PC-9 (cell line): ENCODE data around the gene YWHAG. TPM values are rescaled to one million over a fixed set of nuclear protein-coding genes. Genes with fewer than 3 reads are reported as not detected.
A peak's percentile ranks its signal among the peaks of the same experiment; 100 is the strongest.
"Not testable (repeated sequence)": the region's sequence is repeated elsewhere in the genome, so short reads cannot be mapped to it uniquely, and the experiment has no call there.

Source experiments
- BruUV-seq: library from RNA; stranded (reverse); fragments of 400-500 nt; replicated peaks from 2 replicates; lab custom pipeline; 2021; lab: Mats Ljungman, UMichigan
- CTCF ChIA-PET: fragments of 300-600 bp; sonication (Branson Sonifier 250); formaldehyde crosslinking; loops from one replicate; lab custom pipeline; 2022; ENCODE audit warnings: antibody characterized with exemption; lab: Charles Lee
- POLR2A ChIA-PET: fragments of 300-600 bp; sonication (Branson Sonifier 250); formaldehyde crosslinking; loops from one replicate; lab custom pipeline; 2022; ENCODE audit warnings: antibody characterized with exemption; ENCODE audit not compliant: unreplicated experiment; lab: Charles Lee
- DNase-seq, 2 experiments: peaks; one replicate each; pipeline versions ENCODE4 v3.0.0 to v3.0.0-alpha.2; 2015 to 2022; ENCODE audit warnings: mixed read lengths in 1 of 2
- H2AFZ ChIP-seq: fragments of 200-600 bp; sonication (generic); 2 replicates; pipeline ENCODE4 v1.8.1; 2017; ENCODE audit warnings: antibody characterized with exemption
- H3F3A ChIP-seq: fragments of 200-600 bp; sonication (generic); 2 replicates; pipeline ENCODE4 v1.8.1; 2017; ENCODE audit warnings: antibody characterized with exemption, mild to moderate bottlenecking, low read depth; ENCODE audit not compliant: insufficient read depth
- H3K27ac ChIP-seq: fragments of 200-600 bp; sonication (generic); 2 replicates; pipeline ENCODE4 v1.6.1; 2016; ENCODE audit warnings: mixed run types
- H3K27me3 ChIP-seq: fragments of 200-600 bp; sonication (generic); 2 replicates; pipeline ENCODE4 v1.6.1; 2016; ENCODE audit warnings: low read depth, mixed run types; ENCODE audit not compliant: insufficient read depth
- H3K36me3 ChIP-seq: fragments of 200-600 bp; sonication (generic); 2 replicates; pipeline ENCODE4 v1.6.1; 2016; ENCODE audit warnings: low read depth, mixed run types
- H3K4me1 ChIP-seq: fragments of 200-600 bp; sonication (generic); replicated peaks from 2 replicates; pipeline ENCODE4 v1.6.1; 2016; ENCODE audit warnings: mixed run types; ENCODE audit not compliant: insufficient read depth
- H3K4me2 ChIP-seq: fragments of 200-600 bp; sonication (generic); 2 replicates; pipeline ENCODE4 v1.6.1; 2017; ENCODE audit warnings: mixed run types
- H3K4me3 ChIP-seq: fragments of 200-600 bp; sonication (generic); 2 replicates; pipeline ENCODE4 v1.6.1; 2016; ENCODE audit warnings: mixed run types
- H3K79me2 ChIP-seq: fragments of 200-600 bp; sonication (generic); 2 replicates; pipeline ENCODE4 v1.6.1; 2017; ENCODE audit warnings: low read depth, mixed run types
- H3K9me2 ChIP-seq: fragments of 200-600 bp; sonication (generic); 2 replicates; pipeline ENCODE4 v1.8.1; 2017; ENCODE audit warnings: mild to moderate bottlenecking; ENCODE audit not compliant: insufficient read depth
- H3K9me3 ChIP-seq: fragments of 200-600 bp; sonication (generic); 2 replicates; pipeline ENCODE4 v1.8.1; 2016; ENCODE audit warnings: low read depth; ENCODE audit not compliant: insufficient read depth
- H4K20me1 ChIP-seq: fragments of 200-600 bp; sonication (generic); 2 replicates; pipeline ENCODE4 v1.8.1; 2017; ENCODE audit not compliant: insufficient read depth
- CTCF ChIP-seq: fragments of 200-600 bp; sonication (generic); conservative IDR thresholded peaks from 2 replicates; pipeline ENCODE4 v1.6.1; 2017; ENCODE audit warnings: mixed run types, antibody characterized with exemption, mild to moderate bottlenecking, moderate library complexity
- EZH2 ChIP-seq: fragments of 200-600 bp; sonication (generic); IDR thresholded peaks from 2 replicates; pipeline ENCODE4 v1.8.0; 2017; ENCODE audit warnings: antibody characterized with exemption, low read depth
- intact Hi-C: fragments of 100-400 bp; cut with micrococcal nuclease; formaldehyde crosslinking; loops from one replicate; pipeline ENCODE4 v1.10.0; 2022; ENCODE audit not compliant: unreplicated experiment
- total RNA-seq: library from RNA; stranded (reverse); gene quantifications from 2 replicates; pipeline ENCODE4 v1.2.3, GENCODE V29; 2021

The YWHAG gene
- total RNA-seq, 1 experiment from 2014 or later = 250 TPM

GRCh38 chr7:76292213-76292573, 66.6 kb downstream of the YWHAG start:
- Histone ChIP-seq H3K36me3 (no peaks in the 10 kb centered on the region), H3K4me2 (peak overlapping the region; percentile 80), H4K20me1 (no peaks in the 10 kb centered on the region), H3K27ac (peak overlapping the region; percentile 93), H3F3A (peaks cover 61% of the 10 kb centered on the region), H3K4me1 (peaks cover 66% of the 10 kb centered on the region), H3K79me2 (no peaks in the 10 kb centered on the region), H3K27me3 (no peaks in the 10 kb centered on the region), H3K9me2 (no peaks in the 10 kb centered on the region), H2AFZ (peak overlapping the region; percentile 65), H3K9me3 (no peaks in the 10 kb centered on the region), H3K4me3 (peak overlapping the region; percentile 57)
- peak in 1 of 2 experiments; percentile 50 for DNase-seq
- no peak for TF ChIP-seq EZH2
- no peak for TF ChIP-seq CTCF
- intact Hi-C loops = loop anchor here (5.0 kb wide), 2 partner anchors 205 to 245 kb away; partner anchors contain the start of genes MDH2 and STYXL1
- CTCF ChIA-PET = interaction anchor here (0.7 to 2.1 kb wide), 3 partner anchors 22 to 425 kb away, joined by 4 to 13 read pairs (median 11); no protein-coding TSS in a partner anchor
- POLR2A ChIA-PET = interaction anchor here (0.6 to 0.8 kb wide), 3 partner anchors 9 to 100 kb away, joined by 3 to 10 read pairs (median 4); partner anchors contain the start of gene HSPB1
- TSS peak; percentile 86 for BruUV-seq

- H3K36me3 ChIP-seq = no peaks in the 10 kb centered on the region
- peak; percentile 97 to 100 for DNase-seq
- H3K4me3 ChIP-seq = peak overlapping the region; percentile 57
- peak overlapping the region; percentile 80 for H3K4me2 ChIP-seq
- no peaks in the 10 kb centered on the region for H4K20me1 ChIP-seq
- peak overlapping the region; percentile 65 for H2AFZ ChIP-seq
- peaks cover 55% of the 10 kb centered on the region for H3F3A ChIP-seq
- TF ChIP-seq EZH2 (no peak), CTCF (peak; percentile 97)
- H3K9me3 ChIP-seq = no peaks in the 10 kb centered on the region
- CTCF ChIA-PET = interaction anchor here (0.5 to 2.1 kb wide), 9 partner anchors 16 to 1236 kb away, joined by 3 to 15 read pairs (median 4); partner anchors contain the start of gene SRRM3
- H3K4me1 ChIP-seq = peaks cover 60% of the 10 kb centered on the region
- H3K27me3 ChIP-seq = no peaks in the 10 kb centered on the region
- no TSS peak for BruUV-seq
- intact Hi-C loops = loop anchor here (1.0 to 5.0 kb wide), 6 partner anchors 19 to 244 kb away; partner anchors contain the start of genes MDH2, STYXL1 and YWHAG
- H3K79me2 ChIP-seq = no peaks in the 10 kb centered on the region
- H3K27ac ChIP-seq = peak overlapping the region; percentile 93
- POLR2A ChIA-PET = interaction anchor here (0.6 to 0.9 kb wide), 7 partner anchors 9 to 1630 kb away, joined by 3 to 10 read pairs (median 3); partner anchors contain the start of genes HSPB1, MDH2 and STYXL1
- H3K9me2 ChIP-seq = no peaks in the 10 kb centered on the region
These were observed 67.2 kb downstream of the YWHAG start for GRCh38 chr7:76291351-76292212.

- H2AFZ ChIP-seq, H4K20me1 ChIP-seq, BruUV-seq, H3K36me3 ChIP-seq, H3K4me3 ChIP-seq, H3K27me3 ChIP-seq, DNase-seq, H3K79me2 ChIP-seq, H3K9me3 ChIP-seq, H3K9me2 ChIP-seq: not testable (repeated sequence)
- Histone ChIP-seq H3K4me2 (peak overlapping the region; percentile 55), H3K4me1 (peaks cover 55% of the 10 kb centered on the region), H3F3A (peaks cover 49% of the 10 kb centered on the region), H3K27ac (peak overlapping the region; percentile 82)
- ChIA-PET CTCF (interaction anchor here (0.6 to 2.1 kb wide), 8 partner anchors 16 to 1237 kb away, joined by 3 to 15 read pairs (median 4); no protein-coding TSS in a partner anchor), POLR2A (interaction anchor here (0.6 to 0.9 kb wide), 4 partner anchors 102 to 1630 kb away, joined by 3 to 4 read pairs (median 3); partner anchors contain the start of genes MDH2 and STYXL1)
- intact Hi-C loops = loop anchor here (1.0 to 5.0 kb wide), 6 partner anchors 19 to 244 kb away; partner anchors contain the start of genes MDH2, STYXL1 and YWHAG
These were observed 67.9 kb downstream of the YWHAG start for GRCh38 chr7:76290847-76291350.
